Activated naive CD4-positive, alpha-beta T cell treated with anti-CD3 and anti-CD28 coated beads for 36 hours (primary cell): ENCODE measurements around the gene SLC7A1. TPM values are rescaled to one million over a fixed set of nuclear protein-coding genes. Genes with fewer than 3 reads are reported as not detected.

Experiments used
- CTCF ChIA-PET: fragments of 350-600 bp; sonication (Branson Sonifier 250); formaldehyde crosslinking; loops from one replicate; lab custom pipeline; 2021; ENCODE audit warnings: antibody characterized with exemption; lab: Charles Lee
- DNase-seq: peaks from one replicate; pipeline ENCODE4 v3.0.0-alpha.2; 2020
- H3K27ac Mint-ChIP-seq: one replicate; pipeline ENCODE4 v1.8.0; 2021; ENCODE audit warnings: mild to moderate bottlenecking, mixed read lengths
- H3K27me3 Mint-ChIP-seq: one replicate; pipeline ENCODE4 v1.8.0; 2021; ENCODE audit warnings: low read depth, mixed read lengths
- H3K36me3 Mint-ChIP-seq: one replicate; pipeline ENCODE4 v1.8.0; 2021; ENCODE audit warnings: low read depth, mixed read lengths
- H3K4me1 Mint-ChIP-seq: one replicate; pipeline ENCODE4 v1.8.0; 2021; ENCODE audit warnings: low read depth, mixed read lengths
- H3K4me3 Mint-ChIP-seq: one replicate; pipeline ENCODE4 v1.8.0; 2021; ENCODE audit warnings: mild to moderate bottlenecking, moderate library complexity, mixed read lengths
- H3K9me3 Mint-ChIP-seq: one replicate; pipeline ENCODE4 v1.8.0; 2021; ENCODE audit warnings: mixed read lengths
- intact Hi-C: fragments of 100-400 bp; cut with micrococcal nuclease; formaldehyde crosslinking; loops from one replicate; pipeline ENCODE4 v1.15.1; 2023
- total RNA-seq, 2 experiments: library from RNA; stranded (reverse); gene quantifications; one replicate each; pipeline ENCODE4 v1.2.3, GENCODE V29; 2021

The SLC7A1 gene
- total RNA-seq, 2 experiments from 2014 or later, result 115 to 119 TPM

DNA sequence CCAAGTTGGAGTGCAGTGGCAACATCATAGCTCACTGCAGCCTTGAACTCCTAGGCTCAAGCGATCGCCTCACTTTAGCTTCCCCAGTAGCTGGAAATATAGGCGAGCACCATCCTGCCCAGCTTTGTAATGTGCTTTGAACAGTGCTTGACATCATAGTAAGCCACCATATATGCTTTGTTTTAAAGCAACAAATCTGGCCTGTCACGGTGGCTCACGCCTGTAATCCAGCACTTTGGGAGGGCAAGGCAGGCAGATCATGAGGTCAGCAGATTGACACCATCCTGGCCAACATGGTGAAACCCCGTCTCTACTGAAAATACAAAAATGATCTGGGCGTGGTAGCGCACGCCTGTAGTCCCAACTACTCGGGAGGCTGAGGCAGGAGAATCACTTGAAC, 1.8 kb upstream of the SLC7A1 start:
- peaks cover 25% of the 10 kb centered on the region for H3K4me1 Mint-ChIP-seq
- H3K4me3 Mint-ChIP-seq, result no peak overlapping the region
- CTCF ChIA-PET, result interaction anchor here (1.2 kb wide), 1 partner anchor 89 kb away, joined by 4 read pairs; no protein-coding TSS in a partner anchor
- no peak overlapping the region for H3K27ac Mint-ChIP-seq
- H3K36me3 Mint-ChIP-seq, result peaks cover 16% of the 10 kb centered on the region
- DNase-seq, result no peak
- H3K27me3 Mint-ChIP-seq, result no peaks in the 10 kb centered on the region
- H3K9me3 Mint-ChIP-seq, result no peaks in the 10 kb centered on the region
- intact Hi-C loops, result loop anchor here (10.0 kb wide), 6 partner anchors 338 to 1608 kb away; partner anchors contain the start of genes HMGB1, POMP, SLC46A3 and USPL1

DNA sequence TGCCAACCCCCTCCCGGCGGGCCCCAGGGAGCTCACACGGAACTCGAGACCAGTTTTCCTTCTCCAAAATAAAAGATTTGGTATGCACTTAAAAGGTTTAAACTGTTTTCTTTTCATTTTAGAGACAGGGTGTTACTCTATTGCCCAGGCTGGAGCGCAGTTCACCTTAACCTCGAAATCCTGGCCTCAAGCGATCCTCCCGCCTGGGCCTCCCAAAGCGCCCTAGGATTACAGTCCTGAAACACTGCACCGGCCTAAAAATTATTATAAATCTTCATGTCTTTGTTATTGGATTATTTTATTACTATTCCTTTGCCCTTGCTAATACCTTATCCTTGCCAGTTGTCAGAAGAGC, 553 bp upstream of the SLC7A1 start:
- H3K9me3 Mint-ChIP-seq, result no peaks in the 10 kb centered on the region
- no peaks in the 10 kb centered on the region for H3K27me3 Mint-ChIP-seq
- peak overlapping the region; percentile 80 for H3K4me3 Mint-ChIP-seq
- no peak for DNase-seq
- H3K4me1 Mint-ChIP-seq, result peaks cover 37% of the 10 kb centered on the region
- intact Hi-C loops, result loop anchor here (10.0 kb wide), 6 partner anchors 339 to 1609 kb away; partner anchors contain the start of genes HMGB1, POMP, SLC46A3 and USPL1
- peak overlapping the region; percentile 36 for H3K27ac Mint-ChIP-seq
- CTCF ChIA-PET, result interaction anchor here (1.0 to 1.2 kb wide), 3 partner anchors 87 to 517 kb away, joined by 3 to 4 read pairs (median 3); no protein-coding TSS in a partner anchor
- H3K36me3 Mint-ChIP-seq, result peaks cover 25% of the 10 kb centered on the region

DNA sequence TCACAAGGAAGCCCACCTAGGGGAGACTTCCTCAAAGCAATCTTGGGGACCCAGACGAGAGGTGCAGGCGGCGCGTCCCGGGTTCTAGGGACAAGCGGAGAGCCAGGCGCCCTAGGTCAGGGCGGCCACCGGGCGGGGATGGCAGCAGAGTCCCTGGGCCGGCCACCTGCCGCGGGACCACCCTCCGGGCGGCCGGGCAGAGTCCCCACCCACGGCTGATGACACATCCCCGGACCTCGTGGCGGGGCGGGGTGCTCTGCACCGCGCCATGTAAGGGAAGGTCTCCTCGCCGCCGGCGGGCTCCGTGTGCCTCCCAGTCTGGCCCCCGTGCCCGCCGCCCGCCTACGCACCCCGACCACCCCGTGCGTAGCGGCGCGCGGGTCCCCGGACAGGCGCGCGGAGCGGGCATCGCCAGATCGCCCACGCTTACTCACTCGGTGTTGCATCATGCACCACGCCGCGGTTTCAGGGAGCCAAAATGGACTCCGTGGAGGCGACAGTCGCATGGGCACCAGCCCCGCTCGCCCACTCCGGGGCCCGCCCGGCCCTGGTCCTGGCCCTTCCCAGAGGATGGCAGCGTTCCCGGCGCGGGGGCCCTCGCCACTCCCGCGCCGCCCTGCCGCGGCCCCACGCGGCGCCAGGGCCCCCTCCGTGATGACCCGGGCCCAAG, 643 bp downstream of the SLC7A1 start:
- peak; percentile 80 for DNase-seq
- intact Hi-C loops, result loop anchor here (1.0 to 10.0 kb wide), 11 partner anchors 52 to 1610 kb away; partner anchors contain the start of genes HMGB1, POMP, SLC46A3 and UBL3
- CTCF ChIA-PET, result no interaction called here
- Mint-ChIP-seq H3K4me3 (peak overlapping the region; percentile 90), H3K27me3 (no peaks in the 10 kb centered on the region), H3K9me3 (no peaks in the 10 kb centered on the region), H3K4me1 (peaks cover 46% of the 10 kb centered on the region), H3K27ac (peak overlapping the region; percentile 95), H3K36me3 (peaks cover 33% of the 10 kb centered on the region)

DNA sequence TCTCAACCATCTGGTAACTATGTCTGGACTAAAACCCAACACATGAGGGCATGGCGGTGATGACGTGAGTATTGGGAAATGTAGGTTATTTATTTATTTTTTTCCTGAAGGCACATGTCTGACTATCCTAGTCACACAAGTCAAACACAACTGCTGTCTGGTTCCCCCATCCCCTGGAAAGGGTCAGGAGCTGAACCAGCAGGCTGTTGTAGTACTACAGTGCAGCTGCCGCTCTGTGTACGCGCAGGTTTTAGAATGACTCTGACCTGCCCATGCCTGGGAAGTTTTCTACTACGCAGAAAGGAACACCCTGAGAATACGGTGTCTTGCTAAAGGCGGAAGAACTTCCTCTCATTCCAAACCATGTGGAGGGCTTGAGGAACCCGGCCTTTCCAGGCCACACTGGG, 1.2 kb downstream of the SLC7A1 start:
- Mint-ChIP-seq H3K4me3 (peak overlapping the region; percentile 90), H3K27me3 (no peaks in the 10 kb centered on the region), H3K36me3 (peaks cover 35% of the 10 kb centered on the region), H3K9me3 (no peaks in the 10 kb centered on the region), H3K4me1 (peaks cover 51% of the 10 kb centered on the region), H3K27ac (peak overlapping the region; percentile 95)
- intact Hi-C loops, result loop anchor here (2.0 to 10.0 kb wide), 7 partner anchors 340 to 1610 kb away; partner anchors contain the start of genes HMGB1, POMP, SLC46A3 and USPL1
- DNase-seq, result peak; percentile 69
- CTCF ChIA-PET, result no interaction called here

DNA sequence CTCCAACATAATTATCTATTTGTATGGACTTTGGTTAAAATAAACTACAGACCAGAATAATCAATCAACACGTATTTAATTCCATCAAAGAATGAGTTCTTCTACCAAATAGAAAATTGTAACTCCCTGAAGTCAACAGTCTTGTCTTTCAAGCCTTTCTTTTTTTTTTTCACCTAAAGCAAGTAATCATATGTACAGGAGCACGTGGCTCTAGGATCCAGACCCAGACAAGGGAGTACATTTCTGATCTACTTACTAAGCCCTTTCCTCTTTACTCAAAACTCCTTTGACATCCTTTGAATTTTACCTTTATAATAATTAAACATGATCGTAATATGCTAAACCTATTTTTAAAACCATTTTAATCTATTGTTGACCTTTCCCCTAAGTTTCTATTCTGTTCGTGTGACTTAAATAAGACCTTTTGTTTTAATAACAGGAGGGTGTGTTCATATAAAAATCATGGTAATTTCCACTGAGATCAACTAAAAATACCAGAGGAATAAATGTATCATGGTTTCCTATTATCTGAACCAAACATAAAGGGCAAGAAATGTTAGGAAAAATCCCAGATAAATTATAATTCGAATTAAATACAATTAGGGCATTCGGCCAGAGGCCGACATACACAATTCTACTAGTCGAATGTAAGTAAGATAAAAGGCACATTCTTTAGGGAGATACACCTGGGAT, 1.7 kb downstream of the SLC7A1 start:
- H3K36me3 Mint-ChIP-seq, result peaks cover 35% of the 10 kb centered on the region

DNA sequence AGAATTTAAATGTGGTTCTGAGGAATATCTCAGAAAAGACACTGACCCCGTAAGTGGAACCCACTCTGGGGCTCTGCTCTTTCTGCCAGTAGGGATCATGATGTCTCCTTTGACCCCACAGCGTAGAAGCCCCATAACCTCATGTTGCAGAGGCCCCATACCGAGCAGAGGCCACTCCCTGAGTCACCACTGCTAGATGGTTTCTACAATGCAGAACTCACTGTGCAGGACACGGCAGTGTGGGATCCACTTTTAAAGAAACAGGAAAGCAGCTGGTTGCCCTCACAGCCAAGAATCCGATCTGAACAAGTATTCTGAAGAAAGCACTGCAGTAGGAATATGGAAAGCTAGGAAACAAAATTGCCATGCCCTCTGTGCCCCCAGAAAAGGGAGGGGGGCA, 4.2 kb downstream of the SLC7A1 start:
- no peaks in the 10 kb centered on the region for H3K27me3 Mint-ChIP-seq
- no peak overlapping the region for H3K4me3 Mint-ChIP-seq
- H3K27ac Mint-ChIP-seq, result peak overlapping the region; percentile 13
- H3K36me3 Mint-ChIP-seq, result peaks cover 49% of the 10 kb centered on the region
- intact Hi-C loops, result loop anchor here (10.0 kb wide), 6 partner anchors 343 to 1613 kb away; partner anchors contain the start of genes HMGB1, POMP, SLC46A3 and USPL1
- peaks cover 75% of the 10 kb centered on the region for H3K4me1 Mint-ChIP-seq
- CTCF ChIA-PET, result no interaction called here
- H3K9me3 Mint-ChIP-seq, result no peaks in the 10 kb centered on the region
- DNase-seq, result no peak

More for the DNA sequence above, 1.7 kb downstream of the SLC7A1 start:
- peak overlapping the region; percentile 90 for H3K4me3 Mint-ChIP-seq
- CTCF ChIA-PET, result no interaction called here
- H3K27me3 Mint-ChIP-seq, result no peaks in the 10 kb centered on the region
- intact Hi-C loops, result loop anchor here (2.0 to 10.0 kb wide), 7 partner anchors 341 to 1611 kb away; partner anchors contain the start of genes HMGB1, POMP, SLC46A3 and USPL1
- no peak for DNase-seq
- H3K27ac Mint-ChIP-seq, result peak overlapping the region; percentile 95
- peaks cover 56% of the 10 kb centered on the region for H3K4me1 Mint-ChIP-seq
- H3K9me3 Mint-ChIP-seq, result no peaks in the 10 kb centered on the region

DNA sequence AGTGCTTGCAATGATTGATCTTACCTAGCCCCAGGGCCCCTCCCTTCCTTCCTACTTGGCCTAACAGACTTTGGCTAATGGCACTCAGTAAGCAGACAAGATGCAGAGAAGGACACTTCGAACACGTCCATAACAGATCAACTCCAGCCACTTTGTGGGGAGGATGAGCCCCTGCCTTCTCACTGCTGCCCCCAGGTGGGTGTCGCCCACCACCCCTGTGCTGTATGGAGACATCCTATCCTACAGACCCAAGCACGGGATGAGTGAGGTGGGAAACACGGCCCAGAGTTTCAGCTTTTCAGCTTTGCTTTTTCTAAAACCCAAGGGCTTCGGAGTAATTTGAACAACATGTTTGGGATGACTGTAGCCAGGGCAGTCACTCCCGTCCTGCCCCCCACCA, 5.5 kb downstream of the SLC7A1 start:
- DNase-seq, result no peak
- peaks cover 81% of the 10 kb centered on the region for H3K4me1 Mint-ChIP-seq
- H3K9me3 Mint-ChIP-seq, result no peaks in the 10 kb centered on the region
- no peaks in the 10 kb centered on the region for H3K27me3 Mint-ChIP-seq
- CTCF ChIA-PET, result no interaction called here
- no peak overlapping the region for H3K27ac Mint-ChIP-seq
- peaks cover 51% of the 10 kb centered on the region for H3K36me3 Mint-ChIP-seq
- H3K4me3 Mint-ChIP-seq, result no peak overlapping the region
- intact Hi-C loops, result loop anchor here (10.0 kb wide), 6 partner anchors 345 to 1615 kb away; partner anchors contain the start of genes HMGB1, POMP, SLC46A3 and USPL1

DNA sequence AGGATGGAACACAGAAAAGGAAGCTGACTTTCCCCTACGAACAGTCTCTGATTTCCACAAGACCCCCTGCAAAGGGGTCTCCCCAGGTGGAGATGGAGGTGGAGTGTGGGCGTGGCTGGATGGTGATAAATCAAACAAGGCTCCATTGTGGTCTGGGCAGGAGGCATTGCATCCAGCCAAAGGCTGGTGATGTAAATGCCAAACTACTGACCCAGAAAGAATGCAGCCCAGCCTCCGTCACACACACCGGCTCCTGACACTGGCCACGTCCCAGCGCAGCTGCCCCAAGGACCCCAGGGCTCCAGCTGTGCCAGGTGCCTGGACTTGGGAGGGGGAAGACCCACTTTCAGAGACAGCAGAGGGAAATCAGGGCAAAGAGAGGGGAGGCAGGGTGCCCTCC, 6.3 kb downstream of the SLC7A1 start:
- no peak overlapping the region for H3K4me3 Mint-ChIP-seq
- CTCF ChIA-PET, result no interaction called here
- H3K9me3 Mint-ChIP-seq, result no peaks in the 10 kb centered on the region
- intact Hi-C loops, result no loop called here
- H3K36me3 Mint-ChIP-seq, result peaks cover 48% of the 10 kb centered on the region
- H3K27ac Mint-ChIP-seq, result no peak overlapping the region
- H3K27me3 Mint-ChIP-seq, result no peaks in the 10 kb centered on the region
- no peak for DNase-seq
- peaks cover 88% of the 10 kb centered on the region for H3K4me1 Mint-ChIP-seq

DNA sequence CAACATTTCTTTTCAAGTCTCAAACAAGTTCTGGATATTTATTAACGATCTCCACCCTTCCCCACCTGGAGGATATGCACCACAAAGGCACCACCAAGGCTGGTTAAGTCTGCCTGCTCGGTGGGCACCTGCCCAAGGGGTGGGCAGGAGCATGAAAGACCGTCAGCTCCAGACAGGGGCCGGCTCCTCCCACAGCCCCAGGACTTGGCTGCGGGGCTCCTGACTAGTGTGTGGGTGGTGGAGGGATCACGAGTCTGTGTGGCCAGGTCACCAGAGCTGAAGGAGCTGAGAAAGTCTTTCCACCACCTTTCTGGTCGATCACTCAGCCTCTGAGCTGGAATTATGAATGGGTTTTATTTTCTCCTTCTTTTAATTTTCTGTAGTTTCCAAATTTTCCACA, 7.8 kb downstream of the SLC7A1 start:
- no peaks in the 10 kb centered on the region for H3K27me3 Mint-ChIP-seq
- intact Hi-C loops, result no loop called here
- peaks cover 87% of the 10 kb centered on the region for H3K4me1 Mint-ChIP-seq
- peaks cover 45% of the 10 kb centered on the region for H3K36me3 Mint-ChIP-seq
- CTCF ChIA-PET, result interaction anchor here (1.0 to 1.9 kb wide), 2 partner anchors 79 to 121 kb away, joined by 3 to 6 read pairs; no protein-coding TSS in a partner anchor
- no peak overlapping the region for H3K27ac Mint-ChIP-seq
- no peak overlapping the region for H3K4me3 Mint-ChIP-seq
- no peak for DNase-seq
- H3K9me3 Mint-ChIP-seq, result no peaks in the 10 kb centered on the region

DNA sequence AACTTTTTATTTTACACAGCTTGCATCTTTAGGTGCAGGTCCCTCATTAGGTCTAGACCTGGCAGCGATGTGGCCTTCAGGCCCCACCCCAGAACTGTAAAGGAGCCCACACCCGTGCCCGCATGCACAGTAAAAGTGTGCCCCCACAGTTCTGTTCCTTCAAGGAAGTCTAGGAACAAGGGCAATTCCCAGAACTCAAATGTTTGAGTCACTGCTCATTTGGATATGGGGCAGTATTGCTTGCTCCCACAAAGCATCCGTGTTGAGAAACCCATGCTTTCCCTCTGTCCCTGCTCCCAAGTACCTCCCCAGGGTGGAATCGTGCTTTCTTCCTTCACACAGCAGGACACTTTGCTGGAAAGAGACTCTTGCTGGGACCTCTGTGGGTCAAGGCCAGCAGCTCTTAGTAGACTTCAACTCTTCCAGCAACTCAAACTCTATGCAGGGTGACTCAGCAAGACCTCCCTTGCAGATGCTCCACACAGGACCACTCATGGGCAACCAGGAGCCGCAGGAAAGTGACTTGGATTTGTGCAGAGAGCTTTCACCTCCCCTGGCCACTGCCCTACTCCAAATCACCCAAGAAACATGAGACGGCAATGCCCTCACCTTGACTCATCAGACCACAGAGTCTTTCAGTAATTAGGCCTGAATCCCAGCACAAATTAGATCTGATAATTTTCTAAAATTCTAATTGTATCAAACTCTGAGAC, 12.3 kb downstream of the SLC7A1 start:
- intact Hi-C loops, result no loop called here
- H3K27me3 Mint-ChIP-seq, result no peaks in the 10 kb centered on the region
- H3K36me3 Mint-ChIP-seq, result peaks cover 37% of the 10 kb centered on the region
- H3K27ac Mint-ChIP-seq, result no peak overlapping the region
- DNase-seq, result no peak
- H3K4me1 Mint-ChIP-seq, result peaks cover 69% of the 10 kb centered on the region
- CTCF ChIA-PET, result interaction anchor here (0.6 kb wide), 1 partner anchor 26 kb away, joined by 3 read pairs; no protein-coding TSS in a partner anchor
- H3K9me3 Mint-ChIP-seq, result no peaks in the 10 kb centered on the region
- no peak overlapping the region for H3K4me3 Mint-ChIP-seq

DNA sequence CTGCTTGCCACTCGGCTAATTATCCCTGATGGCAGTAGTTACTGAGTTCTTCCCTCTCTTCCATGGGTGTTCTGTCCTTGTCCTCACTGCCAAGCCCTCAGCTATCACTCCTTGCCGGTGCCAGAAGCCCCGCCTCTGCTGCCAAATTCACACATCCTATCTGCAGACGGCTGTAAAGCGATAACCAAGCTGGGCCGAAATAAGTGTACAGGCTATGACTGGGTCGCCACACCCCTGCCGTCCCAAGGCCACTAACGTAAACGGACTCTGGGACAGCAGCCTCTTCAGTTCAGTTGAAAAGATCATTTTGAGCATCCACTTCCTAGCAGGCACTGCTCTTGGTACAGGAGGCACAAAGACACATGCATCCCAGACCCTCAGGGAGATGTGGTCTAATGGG, 13.3 kb downstream of the SLC7A1 start:
- H3K4me3 Mint-ChIP-seq, result no peak overlapping the region
- no peaks in the 10 kb centered on the region for H3K27me3 Mint-ChIP-seq
- no peaks in the 10 kb centered on the region for H3K9me3 Mint-ChIP-seq
- H3K27ac Mint-ChIP-seq, result no peak overlapping the region
- CTCF ChIA-PET, result interaction anchor here (0.7 kb wide), 1 partner anchor 17 kb away, joined by 3 read pairs; no protein-coding TSS in a partner anchor
- H3K4me1 Mint-ChIP-seq, result peaks cover 65% of the 10 kb centered on the region
- H3K36me3 Mint-ChIP-seq, result peaks cover 37% of the 10 kb centered on the region
- DNase-seq, result no peak
- intact Hi-C loops, result no loop called here

DNA sequence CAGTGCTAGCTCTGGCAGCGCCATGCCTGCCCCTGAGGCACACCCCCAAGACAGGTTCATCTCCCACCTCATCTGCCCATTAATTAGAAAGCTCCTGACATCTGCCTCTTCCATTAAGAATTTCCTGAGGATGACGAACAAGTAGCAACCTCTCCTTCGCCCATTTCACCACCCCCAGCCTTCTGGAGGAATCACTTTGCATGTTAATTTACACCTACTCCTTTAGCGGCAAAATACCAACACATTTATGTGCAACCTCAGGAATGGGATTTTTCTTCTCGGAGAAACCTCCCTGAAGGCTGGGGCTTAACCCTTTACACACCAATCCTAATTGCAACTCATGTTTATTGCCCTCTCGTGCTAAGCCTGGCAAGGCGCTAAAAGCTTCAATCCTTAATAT, 13.8 kb downstream of the SLC7A1 start:
- intact Hi-C loops, result no loop called here
- Mint-ChIP-seq H3K9me3 (no peaks in the 10 kb centered on the region), H3K4me1 (peaks cover 62% of the 10 kb centered on the region), H3K27me3 (no peaks in the 10 kb centered on the region), H3K27ac (no peak overlapping the region), H3K4me3 (no peak overlapping the region), H3K36me3 (peaks cover 36% of the 10 kb centered on the region)
- no peak for DNase-seq
- CTCF ChIA-PET, result interaction anchor here (0.7 kb wide), 1 partner anchor 17 kb away, joined by 3 read pairs; no protein-coding TSS in a partner anchor
